Activated CD4-positive, alpha-beta T cell treated with anti-CD3 and anti-CD28 coated beads, Interleukin-2, Interleukin-6, amounts not matched to agents 100 ng/mL and 50 ng/mL, durations not matched to agents 16 hours and 8 hours (primary cell): ENCODE measurements around the gene FUCA2.
"Not testable (repeated sequence)": the region's sequence is repeated elsewhere in the genome, so short reads cannot be mapped to it uniquely, and the experiment has no call there.

Source experiments
- DNase-seq: peaks from one replicate; pipeline ENCODE4 v3.0.0-alpha.2; 2020

Gene FUCA2

GRCh38 chr6:143535189-143535614 is 23.7 kb upstream of the FUCA2 start:
- no peak for DNase-seq

DNA sequence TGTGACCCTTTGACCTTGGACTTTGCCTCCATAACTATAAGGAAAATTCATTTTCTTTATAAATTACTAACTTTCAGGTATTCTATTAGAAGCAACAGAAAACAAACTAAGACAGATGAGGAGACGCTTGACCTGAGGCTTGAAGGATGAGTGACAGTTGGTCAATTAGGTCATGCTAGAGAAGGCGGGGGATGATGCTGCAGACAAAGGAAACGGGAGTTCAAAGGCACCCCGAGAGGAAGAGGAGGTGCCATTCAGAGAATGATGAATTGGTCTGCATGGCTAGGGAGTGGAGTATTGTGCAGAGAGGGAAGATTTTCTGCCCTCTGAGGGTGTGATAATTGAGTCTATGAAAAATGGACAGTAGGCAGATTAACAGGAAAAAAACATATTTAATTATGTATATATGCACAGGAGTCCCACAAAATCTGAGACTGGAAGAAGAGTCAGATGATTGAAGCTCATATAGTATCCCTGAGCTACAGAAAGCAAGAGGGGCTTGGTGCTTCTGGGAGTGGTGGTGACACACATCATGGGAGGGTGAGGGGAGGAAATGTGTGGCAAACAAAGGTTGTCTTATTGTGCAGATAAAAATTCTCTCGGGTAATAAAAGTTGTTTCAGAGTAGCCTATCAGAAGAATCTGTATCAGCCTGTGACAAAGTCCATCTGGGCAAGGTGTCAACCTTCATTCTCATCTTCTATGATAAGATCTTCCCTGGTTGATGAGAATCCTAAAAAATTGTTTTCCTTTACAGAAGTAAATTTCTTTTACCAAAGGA is 20.4 kb upstream of the FUCA2 start:
- DNase-seq: peak; percentile 41

DNA sequence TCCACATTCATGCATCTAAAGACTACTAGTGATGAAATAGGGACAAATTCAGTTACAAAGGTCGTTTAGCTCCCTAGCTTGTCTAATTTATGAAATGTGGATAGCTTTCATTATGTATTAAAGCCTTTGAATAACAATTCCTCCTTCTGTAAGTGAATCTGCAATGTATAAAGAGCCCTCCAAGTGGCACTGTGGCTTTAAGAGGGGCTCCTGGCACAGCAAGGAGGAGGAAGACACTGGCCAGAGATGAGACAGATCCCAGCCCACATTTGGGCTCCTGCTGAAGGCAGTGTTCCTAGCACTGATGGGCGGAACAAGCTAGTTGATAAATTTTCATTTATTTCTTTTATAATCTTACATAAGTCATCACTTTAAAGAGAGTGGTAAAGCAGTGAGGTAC is 17.6 kb upstream of the FUCA2 start:
- DNase-seq: peak; percentile 20

GRCh38 chr6:143528164-143528811 is 16.8 kb upstream of the FUCA2 start:
- DNase-seq: no peak

GRCh38 chr6:143527677-143528076 is 16.2 kb upstream of the FUCA2 start:
- DNase-seq: no peak

DNA sequence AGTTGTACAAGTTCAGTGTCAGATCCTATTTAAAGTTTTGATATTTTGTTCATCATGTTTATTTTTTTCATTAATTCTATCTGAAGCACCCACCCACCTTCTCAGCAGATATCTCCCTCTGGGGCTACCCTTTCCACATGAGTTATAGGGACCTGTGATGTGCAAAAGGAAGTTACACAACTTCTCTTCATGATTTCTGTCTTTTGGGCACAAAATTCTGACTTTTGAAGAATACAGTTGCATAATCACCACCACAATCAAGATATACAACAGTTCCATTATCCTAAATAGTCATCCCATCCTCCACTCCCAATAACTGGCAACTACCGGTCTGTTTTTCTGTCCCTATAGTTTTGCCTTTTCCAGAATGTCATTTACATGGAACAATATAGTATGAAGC is 13.8 kb upstream of the FUCA2 start:
- DNase-seq: no peak

- DNase-seq: no peak
Observed at GRCh38 chr6:143522039-143522600, 10.6 kb upstream of the FUCA2 start.

GRCh38 chr6:143517447-143517773 is 5.9 kb upstream of the FUCA2 start:
- no peak for DNase-seq

DNA sequence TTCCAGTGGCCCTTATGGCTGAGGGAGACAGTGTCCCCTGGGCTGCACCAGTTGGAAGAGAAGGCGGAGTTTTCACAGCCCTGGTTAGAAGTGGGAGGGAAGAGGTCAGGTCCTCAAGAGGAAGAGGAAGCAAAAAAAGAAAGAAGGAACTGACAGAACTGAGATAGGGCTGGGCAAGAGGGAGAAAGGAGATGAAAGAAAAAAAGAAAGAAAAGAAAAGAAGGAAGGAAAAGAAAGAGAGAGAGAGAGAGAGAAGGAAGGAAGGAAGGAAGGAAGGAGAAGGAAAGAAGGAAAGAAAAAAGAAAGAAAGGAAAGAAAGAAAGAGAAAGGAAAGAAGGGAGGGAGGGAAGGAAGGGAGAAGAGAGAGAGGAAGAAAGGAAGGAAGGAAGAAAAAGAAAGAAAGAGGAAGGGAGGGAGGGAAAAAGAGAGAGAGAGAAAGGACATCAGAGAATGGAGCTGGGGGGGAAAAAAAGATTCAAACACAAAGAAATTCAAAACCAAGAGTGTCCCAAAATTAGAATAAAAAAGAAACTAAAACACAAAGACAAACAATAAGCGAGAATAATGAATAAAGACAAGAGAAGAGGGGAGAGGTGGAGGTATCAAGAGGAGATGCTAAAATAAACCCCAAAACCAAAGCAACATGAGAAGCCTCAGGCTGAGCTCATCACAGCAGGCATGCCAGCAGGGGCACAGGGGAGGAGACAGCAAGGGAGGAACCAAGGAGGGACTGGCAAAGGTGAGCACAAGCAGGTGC is 5.3 kb upstream of the FUCA2 start:
- DNase-seq: no peak

DNA sequence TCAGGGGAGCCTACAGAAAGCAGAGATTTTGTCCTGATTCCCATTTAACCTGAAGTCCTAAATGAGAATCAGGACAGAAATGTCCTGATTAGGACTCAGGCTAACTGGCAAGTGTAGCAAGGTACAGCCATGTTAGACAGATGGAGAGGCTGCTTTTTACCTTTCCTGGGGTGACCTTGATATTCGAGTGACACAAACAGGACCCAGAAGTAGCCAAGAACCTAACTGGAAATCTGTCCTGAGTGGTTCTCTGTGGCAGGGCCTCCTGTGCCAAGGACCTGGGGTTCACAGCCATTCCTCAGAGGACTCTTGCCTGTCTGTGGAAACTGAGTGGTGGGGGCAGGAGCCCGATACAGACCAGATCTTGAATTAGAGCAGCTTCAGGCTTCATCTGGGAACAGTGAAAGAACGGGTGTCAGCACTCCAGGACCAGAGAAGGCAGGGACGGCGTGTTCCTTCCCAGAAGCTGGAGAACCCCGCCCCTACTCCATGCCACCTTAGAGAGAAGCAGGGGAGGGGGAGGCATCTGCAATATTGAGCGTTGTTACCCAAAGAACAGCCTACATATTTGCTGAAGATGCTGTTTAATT is 4.3 kb upstream of the FUCA2 start:
- DNase-seq: no peak

- no peak for DNase-seq
Observed at GRCh38 chr6:143515061-143515760, 3.7 kb upstream of the FUCA2 start.

GRCh38 chr6:143513410-143513809 is 1.9 kb upstream of the FUCA2 start:
- DNase-seq: peak; percentile 51

DNA sequence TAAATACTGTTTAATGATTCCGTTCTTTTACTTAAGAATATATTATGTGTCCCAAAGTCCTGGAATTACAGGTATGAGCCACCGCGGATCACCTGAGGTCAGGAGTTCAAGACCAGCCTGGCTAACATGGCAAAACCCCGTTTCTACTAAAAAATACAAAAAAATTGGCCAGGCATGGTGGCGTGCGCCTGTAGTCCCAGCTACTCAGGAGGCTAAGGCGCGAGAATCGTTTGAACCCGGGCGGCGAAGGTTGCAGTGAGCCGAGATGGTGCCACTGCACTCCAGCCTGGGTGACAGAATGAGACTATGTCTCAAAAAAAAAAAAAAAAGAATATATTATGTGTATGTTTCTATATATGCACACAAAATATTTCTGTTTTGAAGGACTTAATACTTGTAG is 1.2 kb downstream of the FUCA2 start:
- DNase-seq: not testable (repeated sequence)

GRCh38 chr6:143507358-143508145 is 4.0 kb downstream of the FUCA2 start:
- DNase-seq: no peak

DNA sequence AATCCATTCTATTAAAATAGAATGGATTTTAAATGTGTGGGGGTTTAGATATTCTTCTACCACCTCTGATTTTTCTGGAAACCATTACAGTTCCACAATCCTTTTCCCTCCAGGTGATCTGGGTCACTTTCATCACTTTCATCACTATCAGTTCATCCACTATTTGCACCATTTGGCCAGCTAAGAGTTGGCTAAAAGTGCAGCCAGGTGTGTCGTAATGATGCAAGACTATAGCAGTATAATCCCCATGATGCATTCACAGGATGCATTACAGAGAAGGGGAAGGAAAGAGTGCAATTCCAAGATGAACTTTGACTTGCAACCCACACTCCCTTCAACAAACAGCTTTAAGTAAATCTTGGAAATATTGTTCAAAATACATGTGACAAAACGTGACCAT is 4.9 kb downstream of the FUCA2 start:
- DNase-seq: no peak

GRCh38 chr6:143506199-143506598 is 5.3 kb downstream of the FUCA2 start:
- no peak for DNase-seq

- DNase-seq: no peak
Observed at GRCh38 chr6:143505537-143505936, 6.0 kb downstream of the FUCA2 start.

GRCh38 chr6:143505111-143505510 is 6.4 kb downstream of the FUCA2 start:
- DNase-seq: no peak

DNA sequence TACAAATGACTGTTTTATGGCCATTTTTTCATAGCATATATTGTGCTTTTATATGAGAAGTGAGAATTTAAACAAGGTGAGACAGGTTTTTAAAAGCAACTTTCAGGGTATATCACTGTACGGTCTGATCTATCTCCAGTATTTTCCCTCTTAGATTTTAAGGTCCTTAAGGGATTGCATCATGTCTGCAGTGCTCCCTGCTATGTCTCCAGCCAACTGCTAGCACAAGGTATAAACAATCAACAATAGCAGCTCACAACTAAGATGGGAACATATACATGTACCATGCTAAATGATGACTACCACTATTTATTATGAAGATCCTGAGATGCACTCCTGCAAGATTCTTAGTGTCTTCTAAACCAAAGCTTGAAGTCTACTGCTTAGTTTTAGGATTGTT is 7.2 kb downstream of the FUCA2 start:
- no peak for DNase-seq

DNA sequence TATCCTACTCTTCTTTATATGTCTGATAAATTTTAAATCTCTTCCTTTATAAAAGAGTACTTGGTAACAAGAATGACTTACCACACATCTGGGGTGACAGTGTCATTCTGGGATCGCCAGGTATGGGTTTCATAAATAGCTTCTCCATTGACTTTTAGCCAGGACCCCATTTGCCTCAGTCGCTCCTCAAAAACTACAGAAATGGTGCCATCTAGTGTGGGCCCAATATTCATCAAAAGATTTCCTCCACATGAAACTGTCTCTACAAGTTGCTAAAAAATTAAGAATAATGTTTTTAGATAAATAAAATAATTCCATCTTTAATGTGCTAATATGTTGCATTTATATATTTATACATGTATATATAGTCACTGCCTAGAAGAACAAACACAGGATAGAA is 9.7 kb downstream of the FUCA2 start:
- no peak for DNase-seq

- peak; percentile 6 for DNase-seq
Observed at GRCh38 chr6:143498428-143498827, 13.1 kb downstream of the FUCA2 start.

GRCh38 chr6:143496974-143497373 is 14.5 kb downstream of the FUCA2 start:
- no peak for DNase-seq
